GM18517 (cell line): ENCODE results near the gene KRT14.
"Not testable (repeated sequence)": the region's sequence is repeated elsewhere in the genome, so short reads cannot be mapped to it uniquely, and the experiment has no call there.

Experiments used
- ATAC-seq: cut with Tn5 transposase; IDR thresholded peaks from one replicate; pipeline ENCODE4 v1.9.1; 2021; ENCODE audit warnings: mild to moderate bottlenecking, moderate library complexity; ENCODE audit not compliant: unreplicated experiment

The KRT14 gene

GRCh38 chr17:41580244-41580575 is 6.5 kb downstream of the KRT14 start:
- no peak for ATAC-seq

- ATAC-seq: no peak
Observed at GRCh38 chr17:41579484-41580243, 7.0 kb downstream of the KRT14 start.

- no peak for ATAC-seq
Observed at GRCh38 chr17:41578971-41579370, 7.7 kb downstream of the KRT14 start.

- no peak for ATAC-seq
Observed at GRCh38 chr17:41578538-41578937, 8.2 kb downstream of the KRT14 start.

- not testable (repeated sequence) for ATAC-seq
Observed at GRCh38 chr17:41576740-41577139, 10.0 kb downstream of the KRT14 start.

- no peak for ATAC-seq
Observed at GRCh38 chr17:41575336-41575735, 11.4 kb downstream of the KRT14 start.

GRCh38 chr17:41571561-41572434 is 14.9 kb downstream of the KRT14 start, which contains the start of gene KRT9:
Gene KRT9 (minus strand): TSS chr17:41572059. CDS start chr17:41571992, 67 bp downstream.
- no peak for ATAC-seq

- no peak for ATAC-seq
Observed at GRCh38 chr17:41567317-41567716, 19.4 kb downstream of the KRT14 start.

GRCh38 chr17:41565338-41565737 is 21.4 kb downstream of the KRT14 start:
- no peak for ATAC-seq

- no peak for ATAC-seq
Observed at GRCh38 chr17:41563607-41564170, 23.0 kb downstream of the KRT14 start.

- ATAC-seq: no peak
Observed at GRCh38 chr17:41561554-41561953, 25.1 kb downstream of the KRT14 start.

GRCh38 chr17:41559548-41559947 is 27.1 kb downstream of the KRT14 start:
- no peak for ATAC-seq

GRCh38 chr17:41556931-41557330 is 29.8 kb downstream of the KRT14 start:
- no peak for ATAC-seq

- ATAC-seq: no peak
Observed at GRCh38 chr17:41556306-41556705, 30.4 kb downstream of the KRT14 start.

- ATAC-seq: no peak
Observed at GRCh38 chr17:41555105-41555887, 31.4 kb downstream of the KRT14 start.

- no peak for ATAC-seq
Observed at GRCh38 chr17:41553987-41554680, 32.6 kb downstream of the KRT14 start.

- no peak for ATAC-seq
Observed at GRCh38 chr17:41553176-41553575, 33.5 kb downstream of the KRT14 start.

GRCh38 chr17:41552455-41552854 is 34.2 kb downstream of the KRT14 start:
- no peak for ATAC-seq

GRCh38 chr17:41551365-41551764 is 35.3 kb downstream of the KRT14 start:
- ATAC-seq: no peak

GRCh38 chr17:41549596-41550039 is 37.1 kb downstream of the KRT14 start:
- no peak for ATAC-seq
